Activated CD4-positive, CD25-positive, alpha-beta regulatory T cell treated with anti-CD3 and anti-CD28 coated beads, Interleukin-2, amount 50 U/mL, for 16 hours (primary cell): Measurements from ENCODE around the gene GPC3.

Experiments used
- DNase-seq: peaks from one replicate; pipeline ENCODE4 v3.0.0-alpha.2; 2020; ENCODE audit warnings: low read depth, low spot score

Gene GPC3

DNA sequence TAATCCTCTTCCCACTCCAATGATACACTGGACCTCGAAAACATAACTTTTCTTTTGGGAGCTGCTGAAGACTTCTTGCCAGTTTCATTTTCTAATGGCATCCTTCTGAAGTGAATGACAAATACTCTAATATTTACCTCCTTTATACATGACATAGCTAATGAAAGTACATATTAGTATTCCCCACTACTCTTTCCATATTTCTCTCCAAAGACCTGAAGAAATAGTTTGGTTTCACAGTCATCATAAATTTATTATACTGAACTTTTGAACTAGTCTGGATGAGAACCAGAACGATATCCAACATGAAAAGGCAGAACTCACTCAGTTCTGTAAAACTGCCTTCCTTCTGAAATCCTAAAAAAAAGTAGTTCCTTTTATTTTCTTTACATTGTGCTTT, 139.1 kb downstream of the GPC3 start:
- DNase-seq = no peak

- DNase-seq = no peak
Measured at GRCh38 chrX:133840415-133840814, 145.0 kb downstream of the GPC3 start.

DNA sequence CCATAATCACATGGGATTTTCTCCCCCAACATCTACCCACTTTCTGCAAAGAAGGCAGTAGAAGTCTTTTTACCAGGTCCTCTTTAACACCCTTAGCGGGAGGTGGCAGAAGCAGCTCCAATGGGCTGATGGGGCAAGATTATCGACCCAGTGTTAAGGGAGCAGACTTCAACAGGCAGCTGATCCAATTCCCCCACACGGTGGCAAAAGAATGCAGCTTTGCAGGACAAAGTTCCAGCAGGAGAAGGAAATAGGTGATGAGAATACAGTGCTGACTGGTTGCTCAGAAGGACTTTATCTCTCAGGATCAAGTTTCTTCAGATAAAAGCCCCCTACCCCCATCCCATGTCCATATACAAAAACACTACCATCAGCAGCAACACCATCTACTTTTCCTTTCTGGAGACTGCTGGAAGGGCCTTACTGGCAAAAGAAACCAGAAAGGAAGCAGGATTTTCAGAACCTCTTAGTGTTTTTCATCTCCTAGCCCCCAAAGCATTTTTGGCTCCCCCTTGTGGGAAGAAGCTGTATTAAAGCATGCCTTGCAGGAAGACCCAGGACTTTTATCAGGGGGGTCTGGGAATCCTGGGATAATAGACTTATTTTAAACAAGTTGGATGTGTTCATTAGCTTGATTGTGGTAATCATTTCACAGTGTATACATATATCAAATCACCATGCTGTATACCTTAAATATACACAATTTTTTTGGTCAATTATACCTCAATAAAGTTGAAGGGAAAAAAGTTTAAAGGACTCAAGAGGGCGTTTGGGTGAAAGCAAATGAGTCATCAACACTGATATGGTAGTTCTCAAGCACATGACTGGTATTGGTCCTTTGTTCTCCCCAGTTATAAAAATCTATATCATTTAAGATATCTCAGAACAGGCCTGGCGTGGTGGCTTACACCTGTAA, 146.4 kb downstream of the GPC3 start:
- DNase-seq = no peak

DNA sequence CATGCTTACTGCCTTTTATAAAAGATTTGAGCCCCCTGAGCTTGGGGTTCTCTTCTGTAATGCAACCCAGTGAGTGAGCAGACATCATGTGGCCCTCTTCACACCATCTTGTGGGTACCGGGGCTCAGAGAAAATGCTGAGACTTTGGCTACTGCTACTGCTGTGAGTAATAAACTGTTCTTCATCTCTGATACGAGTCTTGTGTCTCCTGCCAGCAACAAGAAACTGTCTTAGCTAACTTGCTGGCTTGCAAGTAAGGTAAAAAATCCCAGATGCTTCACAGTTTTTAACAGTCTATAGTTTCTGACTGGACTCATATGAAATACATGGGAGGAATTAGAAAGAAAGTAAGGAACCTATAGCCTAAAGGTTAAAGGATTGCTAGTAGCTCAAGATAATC, 148.3 kb downstream of the GPC3 start:
- DNase-seq = no peak

DNA sequence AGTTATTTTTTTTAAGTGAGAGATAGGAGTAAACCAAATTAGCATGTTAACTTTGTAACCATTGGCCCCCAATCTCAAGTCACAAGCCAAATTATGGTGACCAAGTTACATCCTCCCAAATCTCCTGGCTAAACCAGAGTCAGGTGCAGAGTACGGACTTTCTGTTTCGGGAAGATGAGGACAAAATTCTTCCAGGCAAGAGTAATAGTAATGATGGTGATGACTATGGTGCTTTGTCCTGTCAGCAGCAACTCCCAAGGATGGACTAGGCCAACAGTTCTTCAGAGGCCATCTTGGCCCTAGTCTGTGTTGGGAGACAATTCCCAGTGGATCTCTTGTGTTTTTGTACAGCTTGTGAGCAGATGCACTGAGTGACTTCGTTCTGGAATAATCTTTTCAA, 148.8 kb downstream of the GPC3 start:
- DNase-seq = no peak

DNA sequence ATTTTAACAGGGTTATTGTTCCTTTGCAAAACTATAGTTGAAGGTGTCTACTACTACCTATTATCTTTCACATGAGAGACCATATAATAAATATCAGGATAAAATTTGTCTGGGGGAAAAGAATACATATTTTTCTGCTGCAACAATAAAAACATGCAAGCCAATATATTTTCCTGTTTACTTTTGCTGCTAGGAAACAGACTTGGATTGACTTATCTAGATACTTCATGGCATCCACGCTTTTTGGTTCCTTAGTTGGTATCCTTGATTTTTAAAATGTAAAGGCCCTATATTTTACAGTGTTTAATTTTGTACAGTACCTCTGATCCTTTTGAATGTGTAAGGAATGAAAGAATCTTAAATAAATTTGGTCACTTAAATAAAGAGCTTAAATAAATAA, 150.6 kb downstream of the GPC3 start:
- no peak for DNase-seq

- DNase-seq = no peak
Measured at GRCh38 chrX:133819546-133819945, 165.8 kb downstream of the GPC3 start.

- no peak for DNase-seq
Measured at GRCh38 chrX:133818019-133818418, 167.4 kb downstream of the GPC3 start.

DNA sequence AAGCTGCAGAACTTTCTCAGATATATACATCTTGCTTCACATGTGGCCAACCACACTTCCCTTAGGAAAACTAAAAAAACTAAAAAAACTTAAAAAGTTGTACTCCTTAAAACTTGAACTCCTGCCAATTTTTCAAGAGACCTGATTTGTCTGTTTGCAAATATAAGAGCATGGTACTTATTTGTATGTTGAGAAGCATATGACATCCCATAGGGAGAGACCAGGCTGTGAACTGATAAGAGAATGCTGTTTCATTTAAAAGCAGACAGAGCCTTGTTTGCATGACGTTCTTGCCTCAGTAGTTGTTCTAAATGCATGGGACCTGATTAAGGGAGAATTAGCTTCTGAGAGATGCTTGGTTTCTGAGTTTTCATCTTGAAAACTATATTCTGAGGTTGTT, 169.9 kb downstream of the GPC3 start:
- DNase-seq = no peak

GRCh38 chrX:133813971-133814370, 171.4 kb downstream of the GPC3 start:
- no peak for DNase-seq

DNA sequence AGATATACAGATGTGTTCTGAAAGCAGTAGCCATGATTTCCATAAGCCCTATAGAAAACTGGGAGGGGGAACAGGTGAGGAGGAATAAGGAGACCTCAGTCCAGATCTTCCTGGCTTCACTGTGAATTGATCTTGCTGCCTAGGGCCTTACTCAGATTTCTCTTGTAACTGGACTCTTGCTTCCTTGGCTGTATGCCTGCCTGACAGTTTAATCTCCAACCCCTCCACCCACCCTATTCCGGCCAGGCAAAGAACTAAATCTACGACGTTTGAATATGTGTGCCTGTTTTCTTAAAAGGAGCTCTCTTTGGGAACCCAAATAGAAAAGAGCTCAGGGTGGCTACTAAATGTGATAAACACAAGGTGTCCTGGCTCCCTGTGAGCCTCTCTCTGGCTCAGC, 173.0 kb downstream of the GPC3 start:
- no peak for DNase-seq

DNA sequence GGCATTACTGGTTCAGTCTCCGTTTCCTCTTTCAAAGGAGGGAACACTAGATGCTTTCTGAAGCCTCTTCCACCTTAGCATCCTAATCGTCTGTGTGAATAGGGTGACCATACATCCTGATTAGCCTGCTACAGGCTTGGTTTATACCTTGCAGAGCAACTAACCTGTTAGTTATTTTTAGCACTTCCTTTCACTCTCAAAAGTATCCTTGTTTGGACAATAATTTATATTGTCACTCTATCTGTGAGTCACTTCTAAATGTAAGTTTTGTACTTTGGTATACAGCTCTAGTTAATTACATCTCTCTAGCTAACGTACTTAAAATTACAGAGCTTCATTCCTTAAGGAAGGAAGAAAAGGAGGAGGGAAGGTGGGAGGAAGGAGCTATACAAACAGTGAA, 174.5 kb downstream of the GPC3 start:
- no peak for DNase-seq

DNA sequence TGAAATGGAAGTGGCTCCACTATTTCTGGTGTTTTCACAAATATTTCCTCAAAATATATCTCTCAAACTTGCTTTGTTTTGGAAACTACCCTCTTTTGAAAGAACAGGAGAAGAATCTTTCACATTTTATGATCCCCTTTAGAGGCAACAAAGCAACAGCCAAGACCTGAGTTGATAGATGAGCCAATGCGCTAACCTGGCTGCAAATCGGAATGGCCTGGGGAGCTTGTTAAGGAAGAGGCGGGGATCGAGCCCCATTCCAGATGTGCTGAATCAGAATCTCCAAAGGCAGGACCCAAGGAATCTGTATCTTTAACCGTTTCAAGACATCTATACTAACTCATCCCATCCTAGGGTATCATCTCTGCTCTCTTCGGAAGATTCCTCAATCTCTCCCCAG, 181.3 kb downstream of the GPC3 start:
- DNase-seq = no peak

GRCh38 chrX:133796282-133796681, 189.1 kb downstream of the GPC3 start:
- no peak for DNase-seq

GRCh38 chrX:133794126-133794525, 191.3 kb downstream of the GPC3 start:
- DNase-seq = no peak

DNA sequence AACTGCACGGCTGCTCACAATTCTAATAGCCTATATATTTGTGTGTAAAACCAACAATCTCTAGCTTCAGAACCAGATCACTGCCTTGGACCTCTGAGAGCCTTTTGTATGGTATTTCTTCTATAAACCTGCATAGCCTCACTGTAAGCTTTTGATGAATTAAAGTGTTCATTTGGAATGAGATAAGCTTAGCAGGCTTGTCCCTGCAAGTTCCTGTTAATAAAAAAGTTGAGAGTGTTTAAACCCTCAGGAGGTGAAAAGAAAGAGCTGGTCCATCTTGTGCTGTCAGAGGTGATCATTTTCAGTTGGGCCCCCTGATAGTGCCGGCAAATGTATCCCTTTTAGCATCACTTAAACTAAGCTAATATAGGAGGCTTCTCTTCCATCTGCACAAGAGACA, 191.8 kb downstream of the GPC3 start:
- DNase-seq = no peak

DNA sequence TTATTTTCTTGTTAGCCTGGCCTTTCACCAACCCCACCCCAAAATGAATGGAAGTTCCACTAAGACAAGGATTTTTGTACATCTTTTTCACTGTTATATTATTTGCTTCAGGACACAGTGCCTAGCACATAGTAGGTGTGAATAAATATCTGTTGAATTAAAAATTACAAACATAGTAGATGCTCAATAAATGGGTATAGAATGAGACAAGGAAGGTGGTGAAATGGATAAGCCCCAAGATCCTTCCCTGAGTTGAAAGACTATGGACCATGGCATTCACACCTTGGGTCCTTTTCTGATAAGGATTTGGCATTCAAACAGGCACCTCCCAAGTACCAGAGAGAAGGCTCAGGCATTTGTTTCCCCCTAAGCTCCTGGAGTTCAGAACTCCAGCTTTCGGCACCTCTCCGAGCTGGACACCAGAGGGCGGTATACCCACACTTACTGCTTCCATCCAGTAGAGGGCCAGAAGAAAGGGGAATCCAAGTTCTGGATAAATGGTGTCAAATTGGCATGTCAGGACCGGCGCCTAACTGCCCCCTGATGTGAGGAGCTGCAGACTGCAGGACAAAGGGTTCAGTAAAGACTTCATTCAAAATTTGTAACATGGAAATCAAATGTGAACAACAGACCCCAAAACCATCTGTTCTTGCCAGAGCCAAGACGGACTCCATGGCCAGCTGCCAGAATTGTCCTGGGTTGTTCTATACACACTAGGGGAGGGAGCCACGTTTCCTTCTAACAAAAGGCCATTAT, 193.0 kb downstream of the GPC3 start:
- DNase-seq = peak; percentile 16

DNA sequence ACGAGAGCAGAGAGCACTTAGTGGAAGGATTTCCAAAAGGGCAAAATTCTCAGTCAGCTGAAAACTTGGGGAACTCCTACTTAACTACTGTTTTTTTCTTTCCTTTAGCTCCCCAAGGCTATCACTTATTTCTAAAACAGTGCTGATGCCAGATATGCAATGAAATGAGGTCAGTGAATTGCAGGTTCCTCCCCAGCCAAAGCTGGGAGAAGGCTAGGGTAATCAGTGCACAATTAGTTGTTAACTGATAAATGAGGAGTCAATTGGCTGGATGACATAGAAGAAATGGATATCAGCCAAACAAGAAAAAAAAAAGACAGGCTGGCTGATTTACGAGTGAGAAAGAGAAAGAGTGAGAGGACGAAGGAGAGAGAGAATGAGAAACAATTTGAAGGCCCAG, 195.6 kb downstream of the GPC3 start:
- DNase-seq = no peak

- DNase-seq = no peak
Measured at GRCh38 chrX:133786382-133786781, 199.0 kb downstream of the GPC3 start.

GRCh38 chrX:133783274-133783673, 202.1 kb downstream of the GPC3 start:
- no peak for DNase-seq

GRCh38 chrX:133781174-133781573, 204.2 kb downstream of the GPC3 start:
- DNase-seq = no peak

- no peak for DNase-seq
Measured at GRCh38 chrX:133776072-133776471, 209.3 kb downstream of the GPC3 start.

GRCh38 chrX:133774807-133775206, 210.6 kb downstream of the GPC3 start:
- DNase-seq = no peak
